Activated naive CD4-positive, alpha-beta T cell treated with anti-CD3 and anti-CD28 coated beads, Interleukin-2, amount 50 U/mL, for 72 hours (primary cell): ENCODE data around the gene GPR132. TPM values are rescaled to one million over a fixed set of nuclear protein-coding genes. Genes with fewer than 3 reads are reported as not detected.
"Not testable (repeated sequence)": the region's sequence is repeated elsewhere in the genome, so short reads cannot be mapped to it uniquely, and the experiment has no call there.

Experiments
- ATAC-seq, 2 donors: fragments of 150-1000 bp; cut with Tn5 transposase; 2 replicates each; pipeline ENCODE4 v1.10.0; 2021; ENCODE audit warnings: mild to moderate bottlenecking in 2 of 2, moderate library complexity in 2 of 2
- DNase-seq, 2 donors: peaks; one replicate each; pipeline ENCODE4 v3.0.0; 2021 to 2022; ENCODE audit warnings: low spot score in 2 of 2
- H3K27ac Mint-ChIP-seq, 2 donors: one replicate each; pipeline ENCODE4 v1.8.0; 2022; ENCODE audit warnings: mild to moderate bottlenecking in 2 of 2, mixed read lengths in 2 of 2
- H3K36me3 Mint-ChIP-seq, 2 donors: one replicate each; pipeline ENCODE4 v1.8.0; 2022; ENCODE audit warnings: mixed read lengths in 2 of 2
- H3K9me3 Mint-ChIP-seq, 2 donors: one replicate each; pipeline ENCODE4 v1.8.0; 2022; ENCODE audit warnings: mixed read lengths in 2 of 2
- total RNA-seq, 2 donors: library from RNA; stranded (reverse); gene quantifications; one replicate each; pipeline ENCODE4 v1.2.3, GENCODE V29; 2022

The GPR132 gene, protein sequence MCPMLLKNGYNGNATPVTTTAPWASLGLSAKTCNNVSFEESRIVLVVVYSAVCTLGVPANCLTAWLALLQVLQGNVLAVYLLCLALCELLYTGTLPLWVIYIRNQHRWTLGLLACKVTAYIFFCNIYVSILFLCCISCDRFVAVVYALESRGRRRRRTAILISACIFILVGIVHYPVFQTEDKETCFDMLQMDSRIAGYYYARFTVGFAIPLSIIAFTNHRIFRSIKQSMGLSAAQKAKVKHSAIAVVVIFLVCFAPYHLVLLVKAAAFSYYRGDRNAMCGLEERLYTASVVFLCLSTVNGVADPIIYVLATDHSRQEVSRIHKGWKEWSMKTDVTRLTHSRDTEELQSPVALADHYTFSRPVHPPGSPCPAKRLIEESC
- 10 to 100 TPM; 24.9 to 32.6 TPM for total RNA-seq

DNA sequence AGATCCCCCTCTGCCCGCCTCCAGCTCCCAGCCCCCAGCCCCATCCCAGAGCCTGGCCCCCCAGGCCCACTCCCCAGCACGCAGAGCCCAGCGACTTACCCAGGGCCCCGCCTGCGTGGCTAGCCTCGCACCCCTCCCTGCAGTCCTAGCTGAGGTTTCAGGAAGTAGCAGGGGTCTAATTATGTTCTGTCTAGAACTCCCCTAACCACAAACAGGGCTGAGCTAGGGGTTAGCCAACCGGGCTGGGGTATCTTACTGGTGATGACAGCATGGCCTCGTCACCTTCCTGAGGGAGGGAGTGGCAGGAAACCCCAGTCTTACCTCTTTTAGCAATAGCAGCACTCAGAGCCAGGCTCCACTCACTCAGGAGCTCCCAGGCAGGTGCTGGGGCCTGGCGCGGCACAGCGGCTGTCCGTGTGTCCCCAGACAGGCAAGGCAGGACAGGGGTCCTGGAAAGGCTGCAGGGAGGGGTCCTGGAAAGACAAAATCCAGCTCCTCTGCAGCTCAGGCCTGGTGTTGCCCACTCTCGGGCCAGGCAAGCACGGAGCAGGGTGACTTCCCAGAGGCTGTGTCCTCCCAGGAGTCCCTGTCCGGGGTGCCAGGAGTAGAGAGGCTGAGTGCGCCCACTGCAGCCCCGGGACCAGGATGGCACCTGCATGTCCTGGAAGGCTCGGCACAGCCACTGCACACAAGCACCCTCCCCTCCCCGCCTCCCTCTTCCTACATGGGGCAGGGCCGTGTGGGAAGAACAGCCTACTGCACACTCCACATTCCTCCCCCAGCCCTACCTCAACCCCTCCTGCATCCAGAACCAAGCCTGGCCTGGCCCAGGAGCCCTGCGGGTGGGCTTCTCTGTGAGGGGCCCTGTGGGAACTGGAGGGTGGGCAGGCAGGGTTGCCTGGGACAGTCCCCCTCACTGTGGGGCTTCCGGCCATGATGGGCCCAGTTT lies at the start of gene GPR132:
GPR132 (minus strand) TSS at position 151 of the 949 bp plus-strand sequence. CDS start 10,010 bp downstream, outside the sequence.
- Mint-ChIP-seq H3K27ac (peak within 1 kb of the TSS; percentile 98), H3K36me3 (peaks cover 18 to 29% of the 10 kb centered on the region in 2 donors), H3K9me3 (no peaks in the 10 kb centered on the region)
- DNase-seq (peak; percentile 82 to 92), ATAC-seq (peak; percentile 74 to 86)

DNA sequence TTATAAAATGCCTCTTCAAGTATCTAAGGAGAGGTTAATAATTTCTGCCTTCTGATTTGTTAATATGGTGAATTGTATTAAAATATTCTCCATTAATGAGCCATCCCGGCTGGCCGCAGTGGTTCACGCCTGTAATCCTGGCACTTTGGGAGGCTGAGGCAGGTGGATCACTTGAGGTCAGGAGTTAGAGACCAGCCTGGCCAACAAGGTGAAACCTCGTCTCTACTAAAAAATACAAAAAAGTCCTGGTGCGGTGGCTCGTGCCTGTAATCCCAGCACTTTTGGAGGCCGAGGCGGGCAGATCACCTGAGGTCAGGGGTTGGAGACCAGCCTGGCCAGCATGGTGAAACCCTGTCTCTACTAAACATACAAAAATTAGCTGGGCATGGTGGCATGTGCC lies 44.0 kb upstream of the GPR132 start:
- H3K36me3 Mint-ChIP-seq, H3K9me3 Mint-ChIP-seq, ATAC-seq, DNase-seq, H3K27ac Mint-ChIP-seq: not testable (repeated sequence)

DNA sequence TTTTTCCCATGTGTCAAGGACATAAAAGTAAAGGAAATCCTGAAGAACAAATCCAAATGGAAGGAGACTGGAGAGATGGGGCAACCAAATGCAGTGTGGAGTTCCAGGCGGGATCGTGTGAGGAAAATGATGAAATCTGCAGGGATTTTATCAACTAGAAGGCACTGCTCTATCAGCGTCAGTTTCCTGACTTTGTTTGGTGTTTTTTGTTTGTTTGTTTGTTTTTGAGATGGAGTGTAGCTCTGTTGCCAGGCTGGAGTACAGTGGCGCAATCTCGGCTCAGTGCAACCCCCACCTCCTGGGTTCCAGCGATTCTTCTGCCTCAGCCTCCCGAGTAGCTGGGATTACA lies 43.3 kb upstream of the GPR132 start:
- Mint-ChIP-seq H3K9me3 (no peaks in the 10 kb centered on the region), H3K36me3 (no peaks in the 10 kb centered on the region), H3K27ac (no peak overlapping the region)
- DNase-seq = no peak
- ATAC-seq = no peak

DNA sequence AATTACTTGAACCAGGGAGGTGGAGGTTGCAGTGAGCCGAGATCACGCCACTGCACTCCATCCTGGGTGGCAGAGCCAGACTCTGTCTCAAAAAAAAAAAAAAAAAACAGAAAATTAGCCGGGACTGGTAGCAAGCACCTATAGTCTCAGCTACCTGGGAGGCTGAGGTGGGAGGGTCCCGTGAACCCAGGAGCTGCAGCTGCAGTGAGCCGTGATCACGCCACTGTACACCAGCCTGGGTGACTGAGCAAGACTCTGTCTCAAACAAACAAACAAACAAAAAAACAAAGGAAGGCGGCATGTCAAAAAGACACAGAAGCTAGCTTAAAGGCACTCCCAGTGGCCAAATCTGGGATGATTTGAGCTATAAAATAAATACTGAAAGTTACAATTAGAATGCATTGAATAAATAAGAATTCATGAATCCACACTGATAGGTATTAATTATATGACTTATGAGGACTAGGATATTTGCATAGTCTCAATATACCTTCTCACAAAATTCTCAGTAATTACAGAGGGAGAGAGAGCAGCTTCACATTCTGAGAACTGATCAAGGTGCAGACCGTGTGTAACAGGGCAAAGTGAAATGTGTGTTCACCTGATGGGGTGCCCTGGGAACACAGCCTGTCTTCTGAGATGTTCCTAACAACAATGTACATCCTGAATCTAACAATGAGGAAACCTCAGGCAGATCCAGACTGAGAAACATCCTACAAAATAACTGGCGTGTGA lies 42.7 kb upstream of the GPR132 start:
- Mint-ChIP-seq H3K27ac (no peak overlapping the region), H3K36me3 (no peaks in the 10 kb centered on the region), H3K9me3 (no peaks in the 10 kb centered on the region)
- ATAC-seq = no peak
- DNase-seq = no peak

DNA sequence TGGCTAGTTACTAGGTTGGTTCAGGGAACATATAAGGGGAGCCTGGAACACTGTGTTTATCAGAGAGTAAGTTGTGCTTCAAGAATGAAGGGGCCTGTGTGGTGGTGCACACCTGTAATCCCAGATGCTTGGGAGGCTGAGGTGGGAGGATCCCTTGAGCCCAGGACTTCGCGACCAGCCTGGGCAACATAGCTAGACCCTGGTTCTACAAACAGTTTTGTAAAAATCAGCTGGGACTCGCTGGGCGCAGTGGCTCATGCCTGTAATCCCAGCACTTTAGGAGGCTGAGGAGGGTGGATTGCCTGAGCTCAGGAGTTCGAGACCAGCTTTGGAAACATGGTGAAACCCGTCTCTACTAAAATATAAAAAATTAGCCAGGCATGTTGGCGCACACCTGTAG lies 42.1 kb upstream of the GPR132 start:
- H3K9me3 Mint-ChIP-seq = no peaks in the 10 kb centered on the region
- no peak overlapping the region for H3K27ac Mint-ChIP-seq
- DNase-seq (no peak), ATAC-seq (no peak)
- H3K36me3 Mint-ChIP-seq = no peaks in the 10 kb centered on the region

DNA sequence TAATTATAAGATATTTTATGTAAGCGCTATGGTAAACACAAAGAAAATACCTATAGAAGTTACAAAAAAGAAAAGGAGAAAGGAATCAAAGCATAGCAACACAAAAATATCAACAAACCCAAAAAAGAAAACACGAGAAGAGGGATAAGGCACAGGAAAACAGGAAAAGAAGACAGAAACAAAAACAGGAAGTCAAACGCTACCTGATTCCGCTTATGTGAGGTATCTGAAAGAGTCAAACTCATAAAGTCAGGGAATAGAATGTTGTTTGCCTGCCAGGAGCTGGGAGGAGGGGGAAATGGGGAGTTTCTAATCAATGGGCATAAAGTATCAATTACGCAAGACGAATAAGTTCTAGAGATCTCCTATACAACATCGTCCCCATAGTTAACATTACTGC lies 39.9 kb upstream of the GPR132 start:
- Mint-ChIP-seq H3K9me3 (no peaks in the 10 kb centered on the region), H3K27ac (no peak overlapping the region), H3K36me3 (no peaks in the 10 kb centered on the region)
- no peak for DNase-seq
- no peak for ATAC-seq

DNA sequence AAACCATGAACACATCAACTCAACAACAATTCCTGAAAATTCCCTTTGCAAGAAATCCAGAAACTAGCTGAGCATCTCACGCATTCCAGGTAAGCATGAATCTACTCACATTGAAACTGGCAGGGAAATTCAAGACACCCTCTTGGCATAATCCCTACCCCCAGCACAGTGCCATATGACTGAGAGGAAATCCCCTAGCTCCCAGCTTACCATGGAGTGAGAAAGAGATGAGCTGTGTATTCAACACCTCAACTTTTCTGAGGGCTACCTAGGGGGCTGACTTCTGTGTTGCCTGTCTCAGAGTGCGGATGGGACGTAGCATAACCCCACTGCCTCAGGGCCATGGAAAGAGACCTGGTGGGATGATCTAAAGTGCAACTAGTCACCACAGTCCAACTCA lies 37.7 kb upstream of the GPR132 start:
- no peak for DNase-seq
- peak in 1 of 2 donors; percentile 26 for ATAC-seq
- H3K36me3 Mint-ChIP-seq = peaks cover 0 to 6% of the 10 kb centered on the region in 2 donors
- H3K27ac Mint-ChIP-seq = no peak overlapping the region
- H3K9me3 Mint-ChIP-seq = peaks cover 3 to 5% of the 10 kb centered on the region in 2 donors

DNA sequence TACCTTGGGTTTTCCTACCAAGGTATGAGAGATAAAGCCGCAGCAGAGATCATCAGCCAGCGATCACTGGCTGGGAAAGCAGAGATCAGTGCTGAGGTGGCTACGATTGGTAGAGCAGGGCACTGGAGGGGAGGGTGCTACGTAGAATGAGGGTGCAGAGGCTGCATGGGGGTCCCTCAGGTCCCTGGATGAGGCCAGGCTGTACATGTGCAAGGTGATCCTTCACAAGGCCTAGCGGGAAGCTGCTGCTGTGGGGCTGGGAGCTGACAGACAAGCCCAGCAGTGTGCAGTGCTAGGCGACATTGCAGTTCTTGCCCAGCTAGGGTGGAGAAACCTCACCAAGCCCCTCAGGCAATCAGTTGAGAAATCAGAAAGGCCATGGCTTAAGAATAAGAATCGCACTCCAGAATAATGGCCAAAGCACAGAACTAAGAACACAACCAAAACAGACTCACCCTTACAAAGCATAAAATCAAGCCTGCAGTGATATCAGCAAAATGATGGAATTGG lies 37.2 kb upstream of the GPR132 start:
- Mint-ChIP-seq H3K36me3 (peaks cover 0 to 6% of the 10 kb centered on the region in 2 donors), H3K9me3 (peaks cover 3 to 5% of the 10 kb centered on the region in 2 donors), H3K27ac (no peak overlapping the region)
- DNase-seq (no peak), ATAC-seq (no peak)

DNA sequence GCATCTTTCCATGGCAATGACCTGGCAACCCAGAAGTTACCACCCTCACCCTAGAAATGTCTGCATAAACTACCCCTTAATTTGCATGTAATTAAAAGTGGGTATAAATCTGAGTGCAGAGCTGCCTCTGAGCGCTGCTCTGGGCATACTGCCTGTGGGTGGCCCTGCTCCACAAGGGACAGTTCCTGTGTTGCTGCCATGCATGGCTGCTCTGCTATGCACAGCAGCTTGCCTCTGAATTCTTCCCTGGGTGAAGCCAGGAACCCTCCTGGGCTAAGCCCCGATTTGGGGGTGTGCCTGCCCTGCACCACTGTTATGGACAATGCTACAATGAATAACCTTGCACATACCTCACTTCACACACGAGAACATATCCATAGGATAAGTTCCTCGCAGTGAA lies 35.7 kb upstream of the GPR132 start:
- Mint-ChIP-seq H3K36me3 (peaks cover 0 to 6% of the 10 kb centered on the region in 2 donors), H3K9me3 (peaks cover 3 to 5% of the 10 kb centered on the region in 2 donors), H3K27ac (no peak overlapping the region)
- no peak for DNase-seq
- no peak for ATAC-seq

DNA sequence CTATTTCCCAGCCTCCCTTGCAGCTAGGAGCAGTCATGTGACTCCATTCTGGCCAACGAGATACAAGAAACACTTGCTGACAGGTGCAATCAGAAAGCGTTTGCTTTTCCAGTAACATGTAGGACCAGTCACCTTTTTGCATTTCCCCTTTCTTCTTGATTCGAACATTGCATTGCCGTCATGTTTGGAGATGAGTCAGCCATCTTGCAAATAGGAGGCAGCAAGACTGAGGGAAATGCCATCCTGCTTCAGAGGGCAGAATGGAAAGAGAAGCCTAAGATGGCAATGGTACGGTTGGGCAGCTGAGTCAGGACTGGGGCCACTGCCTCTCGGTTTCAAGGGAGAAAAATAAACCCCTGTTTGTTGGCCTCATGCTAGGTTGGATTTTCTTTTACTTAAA lies 34.5 kb upstream of the GPR132 start:
- Mint-ChIP-seq H3K36me3 (peaks cover 0 to 6% of the 10 kb centered on the region in 2 donors), H3K9me3 (peaks cover 3 to 5% of the 10 kb centered on the region in 2 donors), H3K27ac (no peak overlapping the region)
- DNase-seq (no peak), ATAC-seq (no peak)

DNA sequence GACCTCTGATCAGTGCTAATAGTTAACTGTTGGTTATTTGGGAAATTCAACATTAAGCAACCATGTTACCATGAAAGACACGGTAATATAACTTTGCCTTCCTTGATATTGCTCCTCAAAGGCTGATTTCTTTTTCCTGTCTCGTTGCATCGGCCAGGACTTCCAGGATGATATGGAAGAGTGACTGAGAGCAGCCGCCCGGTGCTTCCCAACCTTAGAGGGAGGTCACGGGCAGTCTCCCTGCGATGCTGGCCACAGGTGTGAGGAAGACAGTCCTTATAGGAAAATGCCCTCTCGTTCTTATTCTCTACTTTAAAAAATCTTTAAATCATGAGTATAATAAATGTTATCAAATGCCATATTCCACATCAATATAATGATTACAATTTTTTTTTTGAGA lies 33.1 kb upstream of the GPR132 start:
- Mint-ChIP-seq H3K9me3 (peaks cover 3 to 5% of the 10 kb centered on the region in 2 donors), H3K36me3 (peaks cover 0 to 6% of the 10 kb centered on the region in 2 donors), H3K27ac (no peak overlapping the region)
- ATAC-seq = no peak
- DNase-seq = no peak

DNA sequence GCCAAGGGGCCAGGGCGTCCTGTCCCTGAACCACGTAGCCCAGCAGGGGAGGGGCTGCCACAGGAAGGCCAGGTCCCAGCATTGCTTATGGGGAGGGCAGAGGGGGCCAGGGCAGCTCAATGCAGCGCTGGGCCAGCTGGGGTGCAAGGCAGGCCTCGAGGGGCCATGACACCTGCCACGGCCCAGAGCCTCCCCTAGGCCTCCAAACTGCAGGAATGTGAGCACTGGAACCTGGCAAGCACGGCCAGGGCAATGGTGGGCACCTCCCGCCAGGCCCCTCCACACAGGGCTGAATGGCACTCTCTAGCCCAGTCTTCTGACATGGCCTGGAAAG lies 32.5 kb upstream of the GPR132 start:
- DNase-seq (no peak), ATAC-seq (no peak)
- no peak overlapping the region for H3K27ac Mint-ChIP-seq
- peaks cover 0 to 6% of the 10 kb centered on the region in 2 donors for H3K36me3 Mint-ChIP-seq
- H3K9me3 Mint-ChIP-seq = peaks cover 3 to 5% of the 10 kb centered on the region in 2 donors

DNA sequence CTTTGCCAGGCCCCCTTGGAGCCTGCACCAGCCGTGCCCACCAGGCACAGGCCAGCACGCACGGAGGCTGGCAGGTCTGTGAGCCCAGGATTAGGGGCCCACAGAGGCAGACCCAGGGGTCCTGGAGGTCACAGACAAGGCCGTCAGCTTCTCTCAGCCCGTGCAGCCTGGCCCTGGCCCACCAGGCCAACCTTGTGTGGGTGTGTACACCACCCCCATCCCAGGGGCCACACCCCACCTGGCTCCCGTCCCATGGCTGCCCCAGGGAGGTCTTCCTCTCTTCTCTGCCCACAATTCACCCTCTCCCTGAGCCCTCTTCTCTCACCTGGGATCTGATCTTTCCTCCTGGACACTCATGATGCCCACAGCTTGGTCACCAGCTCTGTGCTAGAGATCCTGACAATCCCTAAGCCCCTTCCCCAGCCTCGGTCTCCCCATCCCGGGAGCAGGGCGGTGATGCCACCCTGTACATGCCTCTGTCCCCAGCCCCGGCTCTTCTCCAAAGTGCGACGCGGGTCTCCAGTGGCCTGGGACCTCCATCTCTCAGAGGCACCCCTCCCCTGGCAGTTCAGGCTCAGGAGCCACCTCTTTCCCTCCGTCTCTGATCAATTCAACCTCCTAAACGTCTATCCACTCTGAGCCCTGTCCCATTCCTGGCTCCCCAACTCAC lies 31.1 kb upstream of the GPR132 start:
- ATAC-seq (no peak), DNase-seq (no peak)
- H3K36me3 Mint-ChIP-seq = peaks cover 0 to 6% of the 10 kb centered on the region in 2 donors
- H3K27ac Mint-ChIP-seq = peak overlapping the region in 1 of 2 donors; percentile 5
- peaks cover 3 to 5% of the 10 kb centered on the region in 2 donors for H3K9me3 Mint-ChIP-seq

DNA sequence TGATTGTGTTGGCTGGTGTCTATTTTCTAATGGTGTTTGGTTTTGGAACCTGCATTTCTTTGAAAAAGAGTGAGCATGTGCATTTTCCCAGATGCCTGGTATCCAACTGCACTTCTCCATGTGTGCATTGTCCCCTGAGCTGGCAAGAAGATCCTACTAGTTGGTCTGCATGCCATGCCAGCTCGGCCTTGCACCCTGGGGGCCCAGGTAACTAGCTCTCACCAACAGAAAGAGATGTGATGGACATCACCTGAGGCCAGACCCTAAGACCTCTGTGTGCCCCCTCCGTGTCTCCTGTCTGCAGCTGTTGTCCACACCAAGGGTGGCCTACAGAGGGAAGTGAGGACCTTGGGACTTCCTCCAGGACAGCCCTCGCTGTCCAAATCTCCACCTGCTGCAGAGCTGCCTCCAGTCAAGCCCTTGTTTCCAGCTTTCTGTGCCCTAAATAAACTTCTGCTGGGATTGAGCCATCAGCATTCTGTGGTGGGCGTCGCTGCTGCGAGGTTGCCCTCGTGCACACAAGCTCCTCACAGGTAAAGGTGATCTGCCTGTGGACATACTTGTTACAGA lies 30.1 kb upstream of the GPR132 start:
- peaks cover 3 to 5% of the 10 kb centered on the region in 2 donors for H3K9me3 Mint-ChIP-seq
- DNase-seq = no peak
- ATAC-seq = no peak
- peaks cover 0 to 6% of the 10 kb centered on the region in 2 donors for H3K36me3 Mint-ChIP-seq
- no peak overlapping the region for H3K27ac Mint-ChIP-seq

DNA sequence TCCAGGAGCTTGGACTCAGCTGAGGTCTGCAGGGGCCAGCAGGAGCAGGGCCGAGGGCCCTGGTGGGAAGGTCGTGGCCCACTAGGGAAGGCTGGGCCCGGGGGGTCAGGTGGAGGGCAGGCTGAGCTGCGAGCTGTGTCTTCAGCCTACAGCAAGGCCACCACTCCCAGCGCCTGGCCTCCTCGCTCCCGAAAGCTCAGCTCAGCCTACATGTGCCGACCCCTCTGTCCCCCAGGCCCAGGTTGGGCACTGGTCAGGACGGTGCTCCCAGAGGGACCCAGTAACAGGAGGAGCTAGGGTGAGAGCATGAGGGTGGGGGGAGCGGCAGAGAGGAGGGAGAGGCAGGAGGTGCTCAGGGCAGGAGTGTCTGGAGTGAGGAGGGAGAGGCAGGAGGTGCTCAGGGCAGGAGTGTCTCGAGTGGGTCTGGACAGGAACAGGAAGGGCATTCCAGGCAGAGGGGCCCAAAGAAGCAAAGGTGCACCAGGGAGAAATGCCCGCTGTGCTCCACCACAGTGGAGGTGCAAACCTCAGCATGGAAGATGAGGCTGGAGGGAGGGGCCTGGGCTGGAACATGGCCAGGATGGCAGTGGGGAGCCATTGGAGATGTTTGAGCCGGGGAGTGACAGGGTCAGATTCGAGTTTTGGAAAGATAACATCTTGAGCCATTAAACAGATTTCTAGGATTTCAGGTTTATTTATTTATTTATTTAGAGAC lies 29.1 kb upstream of the GPR132 start:
- H3K9me3 Mint-ChIP-seq = peaks cover 0 to under 1% of the 10 kb centered on the region in 2 donors
- DNase-seq (no peak), ATAC-seq (no peak)
- peak overlapping the region; percentile 85 for H3K27ac Mint-ChIP-seq
- peaks cover 0 to under 1% of the 10 kb centered on the region in 2 donors for H3K36me3 Mint-ChIP-seq
